GM13976 (cell line): Measurements from ENCODE around the gene ZNFX1.

Experiments
- DNase-seq: peaks from one replicate; pipeline ENCODE4 v3.0.0; 2012; ENCODE audit warnings: low spot score
- CTCF ChIP-seq: IDR thresholded peaks from 2 replicates; pipeline ENCODE4 v1.5.1; 2012; ENCODE audit warnings: borderline replicate concordance, mild to moderate bottlenecking; ENCODE audit not compliant: insufficient read depth; ENCODE audit errors: extremely low read depth, missing control alignments, control extremely low read depth
- in situ Hi-C: fragments of 300-500 bp; cut with MboI; formaldehyde crosslinking; loops from one replicate; pipeline ENCODE4 v1.12.0; 2022; ENCODE audit warnings: low sequenced_read_pairs, mixed read lengths, inconsistent platforms; ENCODE audit not compliant: unreplicated experiment

Gene ZNFX1

GRCh38 chr20:49259284-49259683 lies 18.6 kb downstream of the ZNFX1 start:
- DNase-seq = no peak
- in situ Hi-C loops = no loop called here
- no peak for TF ChIP-seq CTCF

- TF ChIP-seq CTCF = no peak
- in situ Hi-C loops = no loop called here
- no peak for DNase-seq
Measured at GRCh38 chr20:49256261-49256660, 21.6 kb downstream of the ZNFX1 start.

- in situ Hi-C loops = no loop called here
- no peak for DNase-seq
- no peak for TF ChIP-seq CTCF
Measured at GRCh38 chr20:49252556-49253350, 25.1 kb downstream of the ZNFX1 start.

- no peak for TF ChIP-seq CTCF
- in situ Hi-C loops = no loop called here
- no peak for DNase-seq
Measured at GRCh38 chr20:49248879-49249665, 28.8 kb downstream of the ZNFX1 start.

GRCh38 chr20:49248301-49248700 lies 29.6 kb downstream of the ZNFX1 start:
- TF ChIP-seq CTCF = no peak
- no peak for DNase-seq

GRCh38 chr20:49247792-49248191 lies 30.1 kb downstream of the ZNFX1 start:
- in situ Hi-C loops = no loop called here
- no peak for TF ChIP-seq CTCF
- DNase-seq = no peak

More at GRCh38 chr20:49248301-49248700, 29.6 kb downstream of the ZNFX1 start:
- in situ Hi-C loops = no loop called here
